ENCODE results near the gene RPS6KA2.
"Not testable (repeated sequence)": the region's sequence is repeated elsewhere in the genome, so short reads cannot be mapped to it uniquely, and the experiment has no call there.

The RPS6KA2 gene

DNA sequence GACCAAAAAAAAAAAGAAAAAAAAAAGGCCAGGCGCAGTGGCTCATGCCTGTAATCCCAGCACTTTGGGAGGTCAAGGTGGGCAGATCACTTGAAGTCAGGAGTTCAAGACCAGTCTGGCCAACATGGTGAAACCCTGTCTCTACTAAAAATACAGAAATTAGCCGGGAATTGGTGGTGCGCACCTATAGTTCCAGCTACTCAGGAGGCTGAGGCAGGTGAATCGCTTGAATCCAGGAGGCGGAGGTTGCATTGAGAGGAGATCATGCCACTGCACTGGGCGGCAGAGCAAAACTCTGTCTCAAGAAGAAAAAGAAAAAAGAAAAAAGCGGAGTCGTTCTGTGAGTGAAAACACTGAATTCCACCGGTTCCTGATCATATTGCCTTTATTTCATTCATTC is 240.0 kb downstream of the RPS6KA2 start:
- DNase-seq: not testable (repeated sequence)

DNA sequence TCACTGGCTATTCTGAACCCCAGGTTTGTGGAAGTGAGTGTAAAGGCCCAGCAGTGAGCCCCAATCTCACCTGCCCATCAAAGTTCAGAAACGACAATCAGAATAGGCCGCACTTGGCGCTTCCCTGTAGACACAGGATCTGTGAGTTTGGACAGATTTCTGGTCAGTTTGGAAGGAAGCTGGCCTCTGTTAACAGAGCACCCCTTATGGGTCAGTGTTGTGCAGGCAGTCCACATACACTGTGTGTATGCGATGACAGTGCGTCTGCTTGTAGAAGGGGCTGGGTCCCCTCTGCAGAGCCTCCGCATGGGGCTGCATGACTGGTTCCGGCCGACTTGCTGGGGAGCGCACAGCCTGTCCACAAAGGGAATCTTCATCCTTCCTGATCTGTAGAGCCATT is 240.9 kb downstream of the RPS6KA2 start:
- DNase-seq: no peak

DNA sequence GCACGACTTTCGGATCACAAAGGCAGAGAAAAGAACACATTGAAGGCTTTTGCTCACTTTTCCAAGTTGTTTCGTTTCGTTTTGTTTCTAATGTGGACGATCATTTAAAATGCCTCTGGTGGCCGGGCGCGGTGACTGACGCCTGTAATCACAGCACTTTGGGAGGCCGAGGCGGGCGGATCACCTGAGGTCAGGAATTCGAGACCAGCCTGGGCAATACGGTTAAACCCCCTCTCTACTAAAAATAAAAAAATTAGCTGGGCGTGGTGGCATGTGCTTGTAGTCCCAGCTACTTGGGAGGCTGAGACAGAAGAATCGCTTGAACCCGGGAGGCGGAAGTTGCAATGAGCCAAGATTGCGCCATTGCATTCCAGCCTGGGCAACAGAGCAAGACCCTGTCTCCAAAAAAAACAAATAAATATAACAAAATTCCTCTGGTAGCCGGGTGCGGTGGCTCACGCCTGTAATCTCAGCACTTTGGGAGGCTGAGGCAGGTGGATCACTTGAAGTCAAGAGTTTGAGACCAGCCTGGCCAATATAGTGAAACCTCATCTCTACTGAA is 243.2 kb downstream of the RPS6KA2 start:
- DNase-seq: not testable (repeated sequence)

DNA sequence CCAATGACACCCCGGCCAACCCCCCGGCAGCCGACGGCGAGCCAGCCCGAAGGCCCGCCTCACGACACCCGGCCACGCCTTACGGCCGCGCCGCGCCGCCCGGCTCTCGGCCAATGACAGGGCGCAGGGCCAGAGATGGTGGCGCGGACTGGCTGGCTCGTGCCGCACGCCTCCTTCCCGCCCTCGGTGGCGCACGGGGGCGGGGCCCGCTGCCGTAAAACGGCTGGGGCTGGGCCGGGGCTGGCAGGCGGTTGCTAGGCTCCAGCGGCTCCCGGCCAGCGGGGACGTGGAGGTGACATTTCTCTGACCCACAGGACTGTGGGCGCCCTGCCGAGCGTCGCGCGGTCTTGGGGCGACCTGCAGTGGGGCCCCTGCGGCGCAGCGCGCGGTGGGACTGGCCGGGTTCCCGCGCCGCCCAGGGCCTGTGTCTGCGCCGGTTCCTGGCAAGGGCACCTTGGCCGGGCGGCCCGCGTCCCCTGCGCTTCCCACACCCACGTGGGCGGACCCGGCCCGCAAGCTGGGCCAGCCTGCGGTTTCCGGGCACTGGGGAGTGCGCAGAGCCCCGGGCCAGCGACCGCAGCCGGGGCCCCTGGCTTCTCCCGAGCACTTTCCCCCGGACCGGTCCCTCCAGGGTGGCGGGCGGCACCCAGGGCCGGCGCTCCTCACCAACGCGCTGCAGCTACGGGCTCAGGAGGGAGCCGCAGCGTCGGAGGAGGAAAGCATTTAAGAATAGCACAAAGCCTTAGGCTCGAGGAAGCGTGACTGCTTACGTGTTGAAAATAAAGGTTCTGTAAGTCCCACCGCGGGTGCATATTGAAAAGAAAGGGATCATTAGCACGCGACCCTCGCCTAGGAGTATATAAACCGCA is 243.9 kb downstream of the RPS6KA2 start, which contains the start of gene MPC1:
Gene MPC1, minus strand, starts transcription at position 8 of the 869 bp plus-strand sequence. CDS start 64 bp downstream, outside the sequence.
- peak; percentile 96 for DNase-seq

DNA sequence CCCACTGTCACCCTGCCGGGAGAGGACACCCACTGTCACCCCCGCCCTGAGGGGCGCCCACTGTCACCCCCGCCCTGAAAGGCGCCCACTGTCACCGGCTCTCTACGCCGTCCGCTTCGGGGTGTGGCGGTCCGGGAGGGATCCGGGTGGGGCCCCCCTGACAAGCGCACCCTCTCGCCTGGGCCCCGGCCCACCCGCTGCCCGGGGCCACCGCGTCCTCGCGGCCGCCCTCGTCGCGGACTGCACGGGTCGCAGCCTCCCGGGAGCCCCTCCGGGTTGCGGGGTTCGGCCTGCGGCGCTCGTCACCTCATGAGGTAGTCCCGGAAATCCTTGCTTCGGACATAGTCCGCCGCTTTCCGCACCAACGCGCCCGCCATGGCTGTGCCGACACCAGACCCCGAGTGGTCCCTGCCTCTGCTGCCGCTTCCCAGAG is 244.5 kb downstream of the RPS6KA2 start:
- DNase-seq: no peak

DNA sequence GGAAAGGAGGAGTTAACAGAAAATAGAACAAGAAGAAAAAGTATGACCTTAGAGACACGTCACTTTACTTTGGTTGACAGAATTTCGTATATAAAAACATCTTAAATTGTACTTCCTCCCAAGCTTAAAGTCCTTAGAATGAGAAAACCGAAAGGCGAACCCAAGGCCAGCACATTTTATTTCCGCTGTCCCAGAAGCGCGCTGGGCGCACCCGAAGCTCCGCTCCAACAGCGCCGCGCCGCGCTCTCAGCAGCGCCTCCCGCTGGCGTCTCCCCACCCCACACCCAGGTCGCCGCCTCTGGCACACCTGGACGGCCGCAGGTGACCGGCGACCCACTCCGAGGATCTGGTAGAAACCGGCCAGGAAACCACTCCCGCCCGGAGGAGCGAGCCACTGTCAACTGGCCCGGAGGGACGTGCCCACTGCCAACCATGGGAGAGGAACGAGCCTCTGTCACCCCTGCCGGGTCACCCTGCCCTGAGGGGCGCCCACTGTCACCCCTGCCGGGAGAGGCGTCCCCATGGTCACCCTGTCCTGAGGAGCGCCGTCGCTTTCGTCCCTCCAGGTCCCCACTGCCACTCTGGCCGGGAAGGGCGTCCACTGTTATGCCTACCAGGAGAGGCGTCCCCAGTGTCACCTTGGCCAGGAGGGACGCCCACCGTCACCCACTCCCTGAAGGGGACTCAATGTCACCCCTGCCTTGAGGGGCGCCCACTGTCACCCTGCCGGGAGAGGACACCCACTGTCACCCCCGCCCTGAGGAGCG is 245.1 kb downstream of the RPS6KA2 start:
- DNase-seq: peak; percentile 84

DNA sequence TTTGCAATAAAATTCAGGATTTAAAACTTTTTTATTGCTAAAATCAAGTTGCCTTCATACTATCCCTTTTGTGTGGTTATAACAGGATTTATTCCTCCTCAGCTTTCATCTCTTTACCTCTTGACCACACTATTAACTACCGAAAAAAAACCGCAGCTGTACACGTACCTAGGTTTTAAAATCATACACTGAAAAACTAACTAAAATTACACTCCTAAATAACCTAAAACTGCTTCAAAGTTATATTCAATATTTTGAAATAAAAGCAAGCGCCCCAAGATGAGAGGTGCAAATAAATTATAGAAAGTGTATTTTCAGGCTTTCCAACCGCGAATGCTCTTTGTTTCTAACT is 245.7 kb downstream of the RPS6KA2 start:
- no peak for DNase-seq

DNA sequence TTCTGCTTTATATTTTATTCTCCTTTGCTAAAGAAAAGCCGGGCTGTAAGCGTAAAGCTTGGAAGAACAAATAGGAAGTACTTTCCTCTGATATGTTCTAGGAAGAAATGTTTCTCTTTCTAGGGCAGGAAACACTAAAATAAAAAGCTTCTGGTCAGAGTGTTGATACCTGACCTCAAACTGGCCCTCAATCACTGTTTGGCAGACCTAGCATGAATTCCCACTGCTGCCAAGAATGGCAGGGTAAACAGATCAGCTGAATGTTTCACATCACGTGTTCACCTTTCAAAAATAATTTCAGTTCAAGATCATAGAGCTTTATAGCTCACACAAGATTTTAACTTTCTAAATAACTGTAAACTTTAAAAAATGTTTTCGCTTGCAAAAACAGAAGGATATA is 247.3 kb downstream of the RPS6KA2 start:
- DNase-seq: no peak

DNA sequence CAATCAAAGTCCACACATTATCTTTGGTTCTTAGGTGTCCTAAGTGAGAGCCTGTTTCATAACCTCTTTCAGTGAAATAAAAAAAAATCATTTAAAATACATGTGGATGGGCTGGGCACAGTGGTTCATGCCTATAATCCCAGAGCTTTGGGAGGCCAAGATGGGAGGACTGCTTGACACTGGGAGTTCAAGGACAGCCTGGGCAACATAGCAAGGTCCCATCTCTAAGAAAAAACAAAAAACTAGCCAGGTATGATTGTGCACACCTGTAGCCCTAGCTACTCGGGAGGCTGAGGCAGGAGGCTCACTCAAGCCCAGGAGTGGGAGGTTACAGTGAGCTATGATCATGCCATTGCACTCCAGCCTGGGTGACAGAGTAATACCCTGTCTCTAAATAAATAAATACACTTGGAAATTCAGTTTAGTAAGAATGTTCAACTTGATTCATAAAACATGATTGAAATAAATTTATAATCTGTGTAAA is 247.9 kb downstream of the RPS6KA2 start:
- no peak for DNase-seq

DNA sequence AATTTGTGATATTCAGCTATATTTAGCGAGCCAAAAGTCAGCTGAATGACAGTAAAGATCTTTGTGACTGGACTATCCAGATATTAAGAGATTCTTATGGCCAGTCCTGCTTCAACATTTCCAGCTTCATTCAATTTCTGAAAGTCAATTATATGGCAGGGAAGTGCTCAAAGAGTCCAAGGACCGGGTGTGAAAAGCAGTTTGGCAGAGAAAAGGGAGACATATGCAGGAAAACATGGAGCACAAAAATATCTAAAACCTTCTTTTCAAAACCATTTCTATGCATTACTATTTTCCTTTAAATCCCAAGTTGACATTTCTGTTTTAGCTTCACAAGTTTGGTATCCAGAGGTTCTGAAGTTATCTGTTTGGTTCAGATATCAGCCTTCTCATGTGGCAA is 249.3 kb downstream of the RPS6KA2 start:
- DNase-seq: no peak

DNA sequence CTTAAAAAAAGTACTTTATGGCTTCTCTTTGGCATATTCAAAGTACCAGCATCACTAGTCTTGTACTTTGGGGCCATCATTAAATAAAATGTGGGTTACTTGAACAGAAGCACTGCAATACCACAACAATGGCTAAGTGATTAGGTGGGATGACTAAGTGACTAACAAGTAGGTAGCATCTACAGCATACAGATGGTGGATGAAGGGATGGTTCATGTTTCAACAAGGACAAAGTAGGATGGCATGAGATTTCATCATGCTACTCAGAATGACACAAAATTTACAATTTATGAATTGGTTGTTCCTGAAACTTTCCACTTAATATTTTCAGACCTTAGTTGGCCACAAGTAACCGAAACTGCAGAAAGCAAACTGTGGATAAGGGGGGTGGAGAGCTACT is 252.0 kb downstream of the RPS6KA2 start:
- DNase-seq: no peak

DNA sequence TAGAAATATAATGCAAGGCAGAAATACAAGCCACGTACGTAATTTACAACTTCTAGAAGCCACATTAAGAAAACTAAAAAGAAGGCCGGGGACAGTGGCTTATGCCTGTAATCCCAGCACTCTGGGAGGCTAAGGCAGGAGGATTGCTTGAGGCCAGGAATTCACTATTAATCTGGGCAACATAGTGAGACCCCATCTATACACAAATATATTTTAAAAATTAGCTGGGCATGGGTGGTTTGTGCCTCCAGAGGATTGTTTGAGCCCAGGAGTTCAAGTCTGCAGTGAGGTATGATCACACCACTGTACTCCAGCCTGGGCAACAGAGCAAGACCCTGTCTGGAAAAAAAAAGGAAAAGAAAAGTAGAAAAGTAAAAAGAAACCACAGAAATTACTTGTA is 256.6 kb downstream of the RPS6KA2 start:
- DNase-seq: no peak

DNA sequence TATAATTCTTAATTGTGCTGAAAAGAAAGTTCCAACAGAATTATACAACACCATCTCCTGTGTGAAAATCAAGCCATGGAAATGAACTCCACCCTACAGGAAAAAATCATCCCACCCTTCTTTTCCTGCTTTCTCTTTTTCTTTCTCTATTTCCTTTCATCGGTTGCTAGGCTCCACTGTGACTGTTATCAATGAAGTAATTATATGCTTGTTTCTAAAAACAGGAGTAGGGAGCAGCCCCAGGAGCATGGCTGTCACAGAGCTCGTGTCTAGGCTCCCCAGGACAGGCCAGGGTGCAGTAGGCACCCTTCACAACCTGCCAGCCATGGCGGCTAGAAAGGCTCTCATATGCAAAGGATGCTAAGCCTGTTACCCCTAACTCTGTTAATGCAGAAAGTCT is 257.3 kb downstream of the RPS6KA2 start:
- no peak for DNase-seq

DNA sequence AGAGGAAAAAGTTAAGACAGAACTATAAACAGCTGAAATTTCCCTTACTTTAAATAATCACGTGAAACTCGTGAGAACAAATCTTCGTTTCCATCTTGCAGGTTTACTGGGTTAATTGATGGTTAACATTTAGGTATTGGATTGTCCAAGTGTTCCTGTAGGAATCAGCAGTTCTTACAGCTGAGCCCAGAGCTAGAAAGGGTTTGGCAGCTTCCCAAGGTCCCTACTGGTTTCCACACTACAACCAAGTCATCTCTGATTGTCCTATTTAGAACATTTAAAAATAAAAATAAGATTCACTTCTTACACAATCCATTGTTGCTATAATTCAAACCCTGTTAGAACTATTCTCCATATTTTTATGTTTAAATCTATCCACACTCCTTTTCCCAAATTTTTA is 260.1 kb downstream of the RPS6KA2 start:
- DNase-seq: no peak

DNA sequence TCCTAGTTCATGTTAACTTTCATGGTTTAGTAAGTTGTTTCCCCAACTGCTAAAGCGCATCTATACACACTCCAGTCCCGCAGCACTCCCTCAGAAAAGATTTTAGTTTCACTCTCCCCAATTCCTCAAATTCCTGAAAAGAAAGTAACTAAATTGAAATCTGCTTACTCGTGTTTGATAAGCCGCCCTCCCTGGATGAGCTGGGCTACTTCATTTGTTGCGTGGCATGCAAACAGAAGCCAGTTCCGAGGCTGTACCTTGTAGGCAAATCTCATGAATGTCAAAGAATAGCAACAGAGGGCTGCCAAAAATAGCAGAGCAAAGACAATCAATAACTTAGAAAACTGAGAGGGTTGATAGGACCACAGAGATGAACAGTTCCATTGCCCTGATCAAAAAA is 261.2 kb downstream of the RPS6KA2 start:
- no peak for DNase-seq

DNA sequence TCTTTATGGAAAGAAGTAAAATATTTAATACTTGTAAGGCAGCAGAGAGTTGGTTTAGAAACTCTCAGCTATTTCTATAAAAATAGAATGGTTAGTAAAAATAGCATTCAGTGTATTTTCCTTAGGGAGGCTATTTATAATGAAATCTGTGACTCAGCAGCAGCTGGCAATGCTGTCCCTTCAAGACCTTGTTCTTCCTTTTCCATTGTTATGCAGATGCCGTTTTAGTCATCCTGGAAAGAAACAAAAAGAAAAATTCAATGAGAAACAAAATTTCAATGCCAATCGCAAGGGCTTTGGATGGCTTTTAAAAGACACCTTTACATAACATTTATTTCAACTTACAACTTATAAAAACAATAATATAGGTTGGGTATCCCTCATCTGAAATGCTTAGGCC is 261.8 kb downstream of the RPS6KA2 start:
- no peak for DNase-seq

DNA sequence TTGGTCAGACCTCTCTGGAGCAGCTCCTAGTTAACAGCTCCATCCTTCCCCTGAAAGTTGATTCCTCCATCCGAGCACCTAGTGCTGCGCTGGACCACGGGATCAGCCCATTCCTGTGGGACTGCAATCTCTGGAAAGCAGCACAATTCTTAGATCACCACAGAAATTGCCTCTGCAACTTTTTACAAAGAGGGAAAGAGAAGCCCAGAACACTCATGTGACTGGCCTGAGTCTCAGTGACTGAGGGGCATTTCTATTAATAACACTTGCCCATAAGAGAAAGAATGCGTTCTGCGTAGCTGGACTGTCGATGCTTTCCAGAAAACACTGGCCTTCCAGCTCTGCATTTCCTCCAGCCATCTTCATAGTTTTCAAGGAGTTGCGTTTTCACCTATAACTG is 262.6 kb downstream of the RPS6KA2 start:
- DNase-seq: no peak

DNA sequence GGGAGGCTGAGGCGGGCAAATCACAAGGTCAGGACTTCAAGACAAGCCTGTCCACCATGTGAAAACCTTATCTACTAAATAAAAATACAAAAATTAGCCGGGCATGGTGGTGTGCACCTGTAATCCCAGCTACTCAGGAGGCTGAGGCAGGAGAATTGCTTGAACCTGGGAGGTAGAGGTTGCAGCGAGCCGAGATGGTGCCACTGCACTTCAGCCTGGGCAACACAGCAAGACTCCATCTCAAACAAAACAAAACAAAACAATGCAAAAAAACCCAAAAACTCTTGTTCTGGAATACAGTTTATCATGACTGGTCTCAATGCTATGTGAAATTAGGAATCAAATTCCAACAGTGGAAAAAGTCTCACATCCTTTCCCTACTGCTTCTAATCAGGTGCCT is 264.6 kb downstream of the RPS6KA2 start:
- not testable (repeated sequence) for DNase-seq

DNA sequence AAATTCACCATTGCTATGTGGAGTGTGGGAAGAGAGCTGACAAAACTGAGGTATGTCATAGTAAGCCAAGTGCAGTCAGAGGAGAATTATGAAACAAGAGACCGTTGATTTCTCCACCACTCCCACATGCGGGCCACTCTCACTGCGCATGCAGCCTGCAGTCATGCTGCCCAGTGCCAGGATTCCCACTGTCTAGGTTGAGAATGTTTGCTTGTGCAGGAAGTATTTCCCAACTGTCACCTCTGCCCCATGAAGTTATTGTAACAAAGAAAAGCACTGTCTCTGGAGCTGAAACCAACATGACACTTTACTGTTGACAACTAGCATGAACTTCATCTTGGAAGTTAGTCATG is 266.0 kb downstream of the RPS6KA2 start:
- peak; percentile 34 for DNase-seq

DNA sequence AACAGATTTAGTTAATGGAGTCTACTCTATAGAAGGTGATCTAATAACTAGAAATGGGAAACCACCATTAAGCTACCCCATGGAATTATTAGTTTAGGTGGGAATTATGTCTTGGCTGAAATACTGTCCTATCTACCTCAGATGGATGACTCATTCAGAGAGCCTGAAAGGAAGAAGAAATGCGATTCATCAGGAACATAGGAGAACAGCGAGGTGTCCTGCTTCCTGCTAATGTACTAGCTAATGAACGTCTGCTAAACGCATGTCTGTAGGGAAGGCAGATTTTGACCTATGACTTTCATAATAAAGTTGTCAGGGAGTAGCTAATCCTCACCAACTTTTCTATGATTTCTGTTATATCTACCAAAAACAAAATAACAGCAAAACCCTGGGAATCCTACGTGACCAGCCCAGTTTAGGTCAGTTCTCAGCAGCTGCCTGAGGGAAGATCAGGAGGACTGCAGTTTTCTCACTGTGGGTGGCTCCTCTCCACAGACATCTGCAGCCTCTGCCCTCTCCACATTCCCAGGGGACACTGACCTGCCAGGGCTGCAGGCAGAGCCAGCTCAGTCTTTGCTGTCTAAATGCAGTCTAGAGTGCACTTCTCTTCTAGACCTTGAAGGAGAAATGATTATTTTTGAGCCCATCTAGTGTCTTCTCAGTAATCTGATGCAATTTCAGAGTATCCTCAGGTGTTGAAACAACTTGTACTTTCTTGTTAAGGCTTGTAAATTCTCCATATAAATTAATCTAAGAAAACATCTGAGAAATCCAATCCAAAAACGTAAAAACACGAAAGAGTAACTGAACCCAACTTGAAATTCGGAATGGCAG is 266.6 kb downstream of the RPS6KA2 start:
- peak; percentile 48 for DNase-seq

All from hematopoietic multipotent progenitor cell treated with erythropoietin and hydrocortisone succinate and interleukin-3 and kit ligand, for 6 days (in vitro differentiated cells).